HG03520 (cell line): Measurements from ENCODE around the gene MLLT6.
"Not testable (repeated sequence)": the region's sequence is repeated elsewhere in the genome, so short reads cannot be mapped to it uniquely, and the experiment has no call there.

Experiments
- ATAC-seq: cut with Tn5 transposase; IDR thresholded peaks from one replicate; pipeline ENCODE4 v1.9.1; 2021; ENCODE audit warnings: mild to moderate bottlenecking, moderate library complexity; ENCODE audit not compliant: unreplicated experiment

The MLLT6 gene

GRCh38 chr17:38725066-38725465, 20.0 kb downstream of the MLLT6 start:
- no peak for ATAC-seq

- ATAC-seq = not testable (repeated sequence)
These were observed 21.1 kb downstream of the MLLT6 start for GRCh38 chr17:38726145-38726544.

GRCh38 chr17:38727736-38728135, 22.7 kb downstream of the MLLT6 start:
- no peak for ATAC-seq

GRCh38 chr17:38728290-38728831, 23.3 kb downstream of the MLLT6 start:
- no peak for ATAC-seq

- no peak for ATAC-seq
These were observed 24.4 kb downstream of the MLLT6 start for GRCh38 chr17:38729368-38729885.

GRCh38 chr17:38729886-38730525, 24.9 kb downstream of the MLLT6 start, which contains the start of gene CISD3:
Gene CISD3 (plus strand): TSS chr17:38730341. CDS start chr17:38730359, 18 bp downstream.
- ATAC-seq = peak; percentile 61

GRCh38 chr17:38730526-38731379, 25.7 kb downstream of the MLLT6 start:
- ATAC-seq = no peak

- no peak for ATAC-seq
These were observed 26.6 kb downstream of the MLLT6 start for GRCh38 chr17:38731526-38732294.

GRCh38 chr17:38732376-38733281, 27.6 kb downstream of the MLLT6 start:
- ATAC-seq = no peak

- ATAC-seq = no peak
These were observed 28.4 kb downstream of the MLLT6 start for GRCh38 chr17:38733282-38733981.

GRCh38 chr17:38733982-38734973, 29.2 kb downstream of the MLLT6 start:
- ATAC-seq = no peak

GRCh38 chr17:38735161-38735997, 30.3 kb downstream of the MLLT6 start:
- no peak for ATAC-seq

GRCh38 chr17:38738007-38738662, 33.1 kb downstream of the MLLT6 start:
- no peak for ATAC-seq

- no peak for ATAC-seq
These were observed 33.6 kb downstream of the MLLT6 start for GRCh38 chr17:38738686-38739085.

GRCh38 chr17:38739305-38739704, 34.2 kb downstream of the MLLT6 start:
- ATAC-seq = no peak

GRCh38 chr17:38740044-38740443, 35.0 kb downstream of the MLLT6 start:
- ATAC-seq = no peak

GRCh38 chr17:38740806-38741205, 35.7 kb downstream of the MLLT6 start:
- ATAC-seq = no peak
